Eye (tissue), 1 donor: ENCODE measurements around the gene KCNJ18.
"Not testable (repeated sequence)": the region's sequence is repeated elsewhere in the genome, so short reads cannot be mapped to it uniquely, and the experiment has no call there.

Experiments used
- DNase-seq: peaks from one replicate; pipeline ENCODE4 v3.0.0-alpha.2; 2015

KCNJ18 gene

DNA sequence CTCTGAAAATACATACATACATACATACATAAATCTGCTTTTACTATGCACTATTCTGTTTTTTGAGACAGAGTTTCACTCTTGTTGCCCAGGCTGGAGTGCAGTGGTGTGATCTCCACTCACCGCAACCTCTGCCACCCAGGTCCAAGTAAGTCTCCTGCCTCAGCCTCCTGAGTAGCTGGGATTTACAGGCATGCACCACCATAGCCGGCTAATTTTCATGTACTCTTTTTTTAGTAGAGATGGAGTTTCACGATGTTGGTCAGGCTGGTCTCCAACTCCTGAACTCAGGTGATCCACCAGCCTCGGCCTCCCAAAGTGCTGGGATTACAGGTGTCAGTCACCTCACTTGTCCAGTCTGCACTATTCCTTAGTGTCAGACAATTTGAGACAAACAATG is 20.5 kb upstream of the KCNJ18 start:
- DNase-seq, result not testable (repeated sequence)

DNA sequence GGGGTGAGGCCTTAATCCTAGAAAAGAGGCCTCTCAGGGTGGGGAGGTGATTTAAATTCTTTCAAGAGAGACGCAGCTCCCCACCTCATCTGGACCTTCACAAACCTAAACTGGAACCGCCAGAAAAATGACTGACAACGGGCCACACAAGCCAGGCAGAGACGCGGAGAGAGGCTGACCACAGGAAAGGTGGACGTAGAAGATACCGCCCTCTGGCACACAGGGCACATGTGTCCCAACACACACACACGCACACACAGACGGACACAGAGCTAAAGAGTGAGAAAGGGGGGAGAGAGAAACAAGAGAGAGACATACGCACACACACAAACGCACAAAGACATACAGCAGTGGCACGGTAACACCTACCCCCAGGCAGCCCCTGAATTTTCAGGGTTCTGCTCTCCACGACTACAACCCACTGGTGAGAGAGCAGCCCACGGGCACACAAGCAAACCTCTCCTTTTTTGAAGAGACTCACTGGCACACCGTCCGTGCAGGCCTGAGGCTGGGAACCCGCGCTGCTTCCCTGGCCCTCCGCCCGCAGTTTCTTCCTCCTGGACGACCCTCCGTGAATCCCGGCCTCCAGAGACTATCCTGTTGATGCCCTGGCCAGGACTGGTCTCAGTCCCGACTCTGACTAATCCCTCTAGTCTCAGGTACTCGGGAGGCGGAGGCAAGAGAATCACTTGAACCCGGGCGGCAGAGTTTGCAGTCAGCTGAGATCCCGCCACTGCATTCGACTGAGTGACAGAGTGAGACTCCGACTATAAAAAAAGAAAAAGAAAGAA is 18.7 kb upstream of the KCNJ18 start:
- DNase-seq, result not testable (repeated sequence)

DNA sequence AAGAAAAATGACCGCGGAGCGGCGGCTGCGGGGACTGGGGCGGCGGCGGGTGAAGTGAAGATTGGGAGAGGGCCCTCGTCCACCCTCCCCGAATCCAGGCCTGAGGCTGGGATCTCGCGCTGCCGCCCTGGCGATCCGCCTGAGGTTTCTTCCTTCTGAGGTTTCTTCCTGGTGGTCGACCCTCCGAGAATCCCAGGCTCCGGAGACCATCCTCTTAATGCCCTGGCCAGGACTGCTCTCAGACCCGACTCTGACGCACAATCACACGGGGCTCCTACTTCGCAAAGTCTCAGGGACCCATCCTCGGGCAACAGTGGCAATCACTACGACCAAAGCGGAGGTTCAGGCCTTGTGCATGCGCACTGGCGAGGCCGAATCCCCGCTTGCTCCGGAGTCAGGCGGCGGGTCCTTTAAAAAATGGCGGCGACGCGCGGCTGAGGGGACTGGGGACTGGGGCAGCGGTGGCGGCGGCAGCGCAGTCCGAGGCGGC is 18.0 kb upstream of the KCNJ18 start:
- no peak for DNase-seq

DNA sequence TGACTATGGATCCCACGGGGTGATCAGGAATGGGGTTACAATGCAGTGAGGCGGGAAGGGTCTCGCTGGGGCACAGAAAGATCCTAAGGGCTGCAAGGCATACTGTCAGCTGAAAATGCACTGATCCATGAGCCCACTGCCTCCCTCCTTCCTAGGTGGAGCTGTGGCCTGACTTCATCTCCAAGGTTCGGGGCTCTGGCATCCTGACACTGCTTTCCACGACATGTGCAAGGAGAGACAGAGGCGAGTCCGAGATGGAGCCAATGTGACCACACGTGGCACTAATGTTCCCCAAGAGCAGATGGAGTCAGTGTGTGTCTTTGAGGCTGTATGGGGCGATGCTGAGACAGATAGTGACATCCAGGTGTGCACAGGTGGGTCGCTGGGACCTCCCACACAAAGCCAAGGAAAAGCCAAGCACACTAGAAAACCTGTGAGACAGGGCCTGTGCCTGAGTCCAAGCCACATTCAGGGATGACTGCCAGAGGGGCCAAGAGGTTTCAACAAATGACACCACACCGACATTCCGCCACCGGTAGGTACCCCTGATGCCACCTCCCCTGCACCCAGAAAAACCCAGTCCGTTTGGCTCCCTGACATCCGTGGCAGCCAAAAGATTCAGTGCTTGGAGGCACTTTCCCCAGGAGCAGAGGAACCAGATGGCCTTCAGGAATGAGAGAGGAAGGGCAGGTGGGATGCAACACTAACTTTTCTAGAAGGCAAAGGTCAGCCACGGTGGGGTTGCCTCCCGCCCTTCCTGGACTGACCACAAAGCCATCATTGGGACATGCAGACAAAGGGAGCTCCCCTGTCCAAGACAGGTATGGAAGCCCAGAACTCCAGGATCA is 17.2 kb upstream of the KCNJ18 start:
- DNase-seq, result not testable (repeated sequence)

DNA sequence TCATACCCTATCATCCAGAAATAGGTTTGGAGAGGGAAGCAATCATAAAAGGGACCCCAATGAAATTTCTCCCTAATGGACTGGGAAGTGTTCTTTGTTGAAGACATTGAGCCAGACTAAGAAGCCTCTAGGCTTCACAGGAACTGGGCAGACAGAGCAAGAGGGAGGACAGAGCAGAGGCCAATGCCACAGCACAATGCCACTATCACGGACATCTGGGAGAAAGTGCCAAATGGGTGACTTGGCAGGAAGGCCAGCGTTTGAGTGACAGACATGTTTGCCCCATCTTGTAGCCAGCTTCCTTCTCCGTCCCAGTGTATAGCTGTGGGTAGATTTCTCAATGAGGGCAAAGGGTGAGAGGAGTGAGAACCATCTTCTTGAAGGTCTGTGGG is 16.6 kb upstream of the KCNJ18 start:
- not testable (repeated sequence) for DNase-seq

DNA sequence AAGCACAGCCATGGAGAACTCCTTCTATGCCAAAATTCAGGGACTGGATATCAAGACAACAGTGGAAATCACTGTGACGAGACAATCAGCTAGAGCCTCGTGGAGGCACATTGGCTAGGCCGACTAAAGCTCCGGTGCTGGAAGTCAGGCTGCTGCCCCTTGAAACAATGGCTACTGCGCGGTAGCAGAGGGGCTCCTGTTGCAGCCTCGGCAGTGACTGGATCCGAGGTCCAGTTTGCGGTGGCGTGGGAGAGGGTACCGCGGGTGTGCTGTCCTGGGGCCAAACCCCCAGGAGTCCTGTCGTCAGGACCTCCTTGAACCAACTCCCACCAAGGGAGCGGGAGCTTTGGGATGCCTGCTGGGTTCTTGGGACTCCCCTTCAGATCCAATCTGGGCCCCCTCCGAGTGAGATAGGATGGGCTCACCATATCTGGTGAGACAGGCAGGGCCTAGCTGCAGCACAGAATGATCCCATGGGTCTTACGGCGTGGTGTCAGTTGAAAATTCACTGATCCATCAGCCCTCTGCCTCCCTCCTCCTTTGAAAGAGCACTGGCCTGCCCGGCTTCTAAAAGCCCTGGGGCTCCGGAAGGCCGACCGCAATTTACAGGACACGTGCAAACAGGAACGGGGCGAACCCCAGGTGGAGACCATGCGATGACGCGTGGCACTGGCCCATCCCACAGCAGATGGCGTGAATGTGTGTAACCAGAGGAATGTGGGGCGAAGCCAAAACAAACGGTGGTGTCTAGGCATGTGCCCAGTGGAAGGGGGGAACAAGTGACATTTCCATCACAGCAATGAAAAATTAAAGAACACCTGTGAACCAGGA is 15.8 kb upstream of the KCNJ18 start:
- DNase-seq, result no peak

DNA sequence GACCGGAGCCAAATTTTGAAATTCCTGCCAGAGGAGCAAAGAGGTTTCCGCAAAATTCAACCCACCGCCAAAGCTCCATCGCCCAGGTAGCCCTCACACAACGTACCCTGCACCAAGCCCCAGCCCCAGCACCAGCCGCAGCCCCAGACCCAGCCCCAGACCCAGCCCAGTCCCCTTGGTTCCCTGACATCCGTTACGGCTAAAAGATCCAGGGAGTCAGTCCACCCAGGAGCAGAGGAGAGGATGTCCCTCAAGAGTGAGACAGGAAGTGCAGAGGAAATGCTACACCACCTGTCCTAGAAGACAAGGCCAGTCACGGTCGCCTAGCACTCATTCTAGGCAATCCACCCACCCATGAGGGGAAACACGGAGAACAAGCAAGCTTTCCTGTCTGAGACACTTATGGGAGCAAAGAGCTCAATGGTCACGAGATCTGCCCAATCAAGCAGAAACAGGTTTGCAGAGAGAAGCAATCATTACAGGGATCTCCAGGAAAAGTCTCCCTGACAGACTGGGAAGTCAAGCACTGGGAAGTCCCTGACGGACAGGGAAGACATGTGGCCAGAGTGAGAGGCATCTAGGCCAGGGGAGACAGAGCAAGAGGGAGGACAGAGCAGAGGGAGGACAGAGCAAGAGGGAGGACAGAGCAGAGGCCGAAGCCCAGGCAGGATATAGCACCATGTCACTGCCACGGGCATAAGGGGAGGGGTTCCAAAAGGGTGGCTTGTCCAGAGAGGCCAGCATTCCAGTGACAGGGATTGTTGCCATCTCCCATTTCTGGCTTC is 15.0 kb upstream of the KCNJ18 start:
- DNase-seq, result no peak

DNA sequence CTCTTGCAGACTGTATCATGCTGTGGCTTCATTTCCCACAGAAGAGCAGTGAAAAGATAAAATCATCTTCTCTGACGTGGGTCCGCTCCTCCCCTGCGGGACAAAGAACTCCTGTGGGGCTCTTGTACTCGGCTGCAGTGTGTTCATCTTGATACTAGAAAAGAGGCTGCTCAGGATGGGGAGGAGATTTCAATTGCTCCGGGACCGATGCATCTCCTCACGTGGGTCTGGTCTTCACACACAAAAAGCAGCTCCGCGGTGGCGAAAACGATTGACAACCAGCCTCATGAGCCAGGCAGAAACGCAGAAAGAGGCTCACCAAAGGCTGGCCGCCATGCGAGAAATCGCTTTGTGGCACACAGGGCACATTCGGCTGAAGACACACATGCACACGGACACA is 14.4 kb upstream of the KCNJ18 start:
- DNase-seq, result no peak

DNA sequence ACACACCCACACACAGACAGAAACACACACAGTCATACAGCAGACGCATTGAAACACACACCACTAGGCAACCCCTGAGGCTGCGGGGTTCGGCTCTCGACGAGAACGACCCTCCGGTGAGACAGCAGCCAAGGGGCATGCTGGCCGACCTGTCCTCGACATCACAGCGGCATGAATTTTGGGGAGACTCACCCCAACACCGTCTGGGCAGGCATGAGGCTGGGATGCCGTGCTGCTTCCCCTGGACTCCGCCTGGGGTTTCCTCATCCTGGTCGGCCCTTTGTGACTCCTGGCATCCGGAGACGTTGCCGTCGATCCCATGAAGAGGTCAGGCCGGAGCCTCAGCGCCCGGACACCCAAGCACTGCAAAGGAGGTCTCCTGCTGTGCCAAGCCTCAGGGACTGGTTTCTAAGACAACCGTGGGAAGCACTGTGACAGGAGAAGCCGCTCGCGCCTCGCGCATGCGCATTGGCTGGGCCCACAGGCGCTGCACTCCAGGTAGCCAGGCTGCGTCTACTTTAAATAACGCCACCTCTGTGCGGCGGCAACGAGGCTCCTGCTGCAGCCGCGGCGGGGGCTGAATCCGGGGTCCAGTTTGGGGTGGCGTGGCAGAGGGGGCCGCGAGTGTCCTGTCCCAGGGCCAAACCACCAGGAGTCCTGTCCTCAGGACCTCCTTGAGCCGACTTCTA is 13.8 kb upstream of the KCNJ18 start:
- DNase-seq, result no peak

DNA sequence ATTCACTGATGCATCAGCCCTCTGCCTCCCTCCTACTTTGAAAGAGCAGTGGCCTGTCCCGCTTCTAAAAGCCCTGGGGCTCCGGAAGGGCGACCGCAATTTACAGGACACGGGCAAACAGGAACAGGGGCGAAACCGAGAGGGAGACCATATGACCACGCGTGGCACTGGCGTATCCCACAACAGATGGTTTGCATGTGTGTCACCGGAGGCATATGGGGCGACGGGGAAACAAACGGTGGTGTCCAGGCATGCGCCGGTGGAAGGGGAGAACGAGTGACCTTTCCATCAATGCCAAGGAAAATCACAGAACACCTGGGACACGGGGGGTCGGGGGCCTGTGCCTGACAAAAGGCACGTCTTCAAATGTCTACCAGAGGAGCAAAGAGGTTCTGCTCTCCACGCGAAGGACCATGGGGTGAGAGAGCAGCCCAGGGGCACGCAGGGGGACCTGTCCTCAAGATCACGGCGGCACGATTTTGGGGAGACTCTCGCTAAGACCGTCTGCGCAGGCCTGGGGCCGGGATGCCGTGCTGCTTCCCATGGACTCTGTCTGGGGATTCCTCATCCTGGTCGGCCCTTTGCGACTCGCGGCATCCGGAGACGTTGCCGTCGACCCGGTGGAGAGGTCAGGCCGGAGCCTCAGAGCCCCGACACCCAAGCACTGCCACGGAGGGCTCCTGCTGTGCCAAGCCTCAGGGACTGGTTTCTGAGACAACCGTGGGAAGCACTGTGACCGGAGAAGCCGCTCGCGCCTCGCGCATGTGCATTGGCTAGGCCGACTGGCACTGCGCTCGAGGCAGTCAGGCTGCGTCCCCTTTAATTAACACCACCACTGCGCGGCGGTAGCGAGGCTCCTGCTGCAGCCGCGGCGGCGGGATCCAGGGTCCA is 12.8 kb upstream of the KCNJ18 start:
- DNase-seq, result no peak

DNA sequence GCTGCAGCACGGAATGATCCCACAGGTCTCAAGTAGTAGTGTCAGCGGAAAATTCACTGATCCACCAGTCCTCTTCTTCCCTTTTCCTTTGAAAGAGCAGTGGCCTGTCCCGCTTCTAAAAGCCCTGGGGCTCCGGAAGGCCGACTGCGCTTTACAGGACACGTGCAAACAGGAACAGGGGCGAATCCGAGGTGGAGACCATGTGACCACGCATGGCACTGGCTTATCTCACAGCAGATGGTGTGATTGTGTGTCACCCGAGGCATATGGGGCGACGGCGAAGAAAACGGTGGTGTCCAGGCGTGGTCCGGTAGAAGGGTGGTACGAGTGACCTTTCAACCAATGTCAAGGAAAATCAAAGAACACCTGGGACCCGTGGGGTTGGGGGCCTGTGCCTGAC is 12.0 kb upstream of the KCNJ18 start:
- DNase-seq, result no peak

DNA sequence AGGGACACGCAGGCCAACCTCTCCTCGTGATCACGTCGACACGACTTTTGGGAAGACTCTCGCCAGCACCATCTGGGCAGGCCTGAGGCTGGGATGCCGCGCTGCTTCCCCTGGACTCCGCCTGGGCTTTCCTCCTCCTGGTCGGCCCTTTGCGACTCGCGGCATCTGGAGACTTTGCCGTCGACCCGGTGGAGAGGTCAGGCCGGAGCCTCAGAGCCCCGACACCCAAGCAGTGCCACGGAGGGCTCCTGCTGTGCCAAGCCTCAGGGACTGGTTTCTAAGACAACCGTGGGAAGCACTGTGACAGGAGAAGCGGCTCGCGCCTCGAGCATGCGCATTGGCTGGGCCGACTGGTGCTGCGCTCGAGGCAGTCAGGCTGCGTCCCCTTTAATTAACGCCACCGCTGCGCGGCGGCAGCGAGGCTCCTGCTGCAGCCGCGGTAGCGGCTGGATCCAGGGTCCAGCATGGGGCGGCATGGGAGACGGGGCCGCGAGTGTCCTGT is 11.4 kb upstream of the KCNJ18 start:
- DNase-seq, result not testable (repeated sequence)

DNA sequence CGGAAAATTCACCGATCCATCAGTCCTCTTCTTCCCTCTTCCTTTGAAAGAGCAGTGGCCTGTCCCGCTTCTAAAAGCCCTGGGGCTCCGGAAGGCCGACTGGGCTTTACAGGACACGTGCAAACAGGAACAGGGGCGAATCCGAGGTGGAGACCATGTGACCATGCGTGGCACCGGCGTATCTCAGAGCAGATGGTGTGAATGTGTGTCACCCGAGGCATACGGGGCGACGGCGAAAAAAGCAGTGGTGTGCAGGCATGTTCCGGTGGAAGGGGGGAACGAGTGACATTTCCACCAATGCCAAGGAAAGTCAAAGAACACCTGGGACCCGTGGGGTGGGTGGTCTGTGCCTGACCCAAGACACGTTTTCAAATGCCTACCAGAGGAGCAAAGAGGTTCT is 10.7 kb upstream of the KCNJ18 start:
- not testable (repeated sequence) for DNase-seq

DNA sequence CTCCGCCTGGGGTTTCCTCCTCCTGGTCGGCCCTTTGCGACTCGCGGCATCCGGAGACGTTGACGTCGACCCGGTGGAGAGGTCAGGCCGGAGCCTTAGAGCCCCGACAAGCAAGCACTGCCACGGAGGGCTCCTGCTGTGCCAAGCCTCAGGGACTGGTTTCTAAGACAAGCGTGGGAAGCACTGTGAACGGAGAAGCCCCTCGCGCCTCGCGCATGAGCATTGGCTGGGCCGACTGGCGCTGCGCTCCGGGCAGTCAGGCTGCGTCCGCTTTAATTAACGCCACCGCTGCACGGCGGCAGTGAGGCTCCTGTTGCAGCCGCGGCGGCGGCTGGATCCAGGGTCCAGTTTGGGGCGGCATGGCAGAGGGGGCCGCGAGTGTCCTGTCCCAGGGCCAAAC is 10.2 kb upstream of the KCNJ18 start:
- DNase-seq, result not testable (repeated sequence)

DNA sequence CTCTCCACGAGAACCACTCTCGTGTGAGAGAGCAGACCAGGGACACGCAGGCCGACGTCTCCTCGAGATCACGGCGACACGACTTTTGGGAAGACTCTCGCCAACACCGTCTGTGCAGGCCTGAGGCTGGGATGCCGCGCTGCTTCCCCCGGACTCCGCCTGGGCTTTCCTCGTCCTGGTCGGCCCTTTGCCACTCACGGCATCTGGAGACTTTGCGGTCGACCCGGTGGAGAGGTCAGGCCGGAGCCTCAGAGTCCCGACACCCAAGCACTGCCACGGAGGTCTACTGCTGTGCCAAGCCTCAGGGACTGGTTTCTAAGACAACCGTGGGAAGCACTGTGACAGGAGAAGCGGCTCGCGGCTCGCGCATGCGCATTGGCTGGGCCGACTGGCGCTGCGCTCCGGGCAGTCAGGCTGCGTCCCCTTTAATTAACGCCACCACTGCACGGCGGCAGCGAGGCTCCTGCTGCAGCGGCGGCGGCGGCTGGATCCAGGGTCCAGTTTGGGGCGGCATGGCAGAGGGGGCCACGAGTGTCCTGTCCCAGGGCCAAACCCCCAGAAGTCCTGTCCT is 9.1 kb upstream of the KCNJ18 start:
- DNase-seq, result not testable (repeated sequence)

DNA sequence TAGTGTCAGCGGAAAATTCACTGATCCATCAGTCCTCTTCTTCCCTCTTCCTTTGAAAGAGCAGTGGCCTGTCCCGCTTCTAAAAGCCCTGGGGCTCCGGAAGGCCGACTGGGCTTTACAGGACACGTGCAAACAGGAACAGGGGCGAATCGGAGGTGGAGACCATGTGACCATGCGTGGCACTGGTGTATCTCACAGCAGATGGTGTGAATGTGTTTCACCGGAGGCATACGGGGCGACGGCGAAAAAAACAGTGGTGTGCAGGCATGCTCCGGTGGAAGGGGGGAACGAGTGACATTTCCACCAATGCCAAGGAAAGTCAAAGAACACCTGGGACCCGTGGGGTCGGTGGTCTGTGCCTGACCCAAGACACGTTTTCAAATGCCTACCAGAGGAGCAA is 8.4 kb upstream of the KCNJ18 start:
- not testable (repeated sequence) for DNase-seq

DNA sequence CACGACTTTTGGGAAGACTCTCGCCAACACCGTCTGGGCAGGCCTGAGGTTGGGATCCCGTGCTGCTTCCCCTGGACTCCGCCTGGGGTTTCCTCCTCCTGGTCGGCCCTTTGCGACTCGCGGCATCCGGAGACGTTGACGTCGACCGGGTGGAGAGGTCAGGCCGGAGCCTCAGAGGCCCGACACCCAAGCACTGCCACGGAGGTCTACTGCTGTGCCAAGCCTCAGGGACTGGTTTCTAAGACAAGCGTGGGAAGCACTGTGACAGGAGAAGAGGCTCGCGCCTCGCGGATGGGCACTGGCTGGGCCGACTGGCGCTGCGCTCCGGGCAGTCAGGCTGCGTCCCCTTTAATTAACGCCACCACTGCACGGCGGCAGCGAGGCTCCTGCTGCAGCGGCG is 7.9 kb upstream of the KCNJ18 start:
- not testable (repeated sequence) for DNase-seq

DNA sequence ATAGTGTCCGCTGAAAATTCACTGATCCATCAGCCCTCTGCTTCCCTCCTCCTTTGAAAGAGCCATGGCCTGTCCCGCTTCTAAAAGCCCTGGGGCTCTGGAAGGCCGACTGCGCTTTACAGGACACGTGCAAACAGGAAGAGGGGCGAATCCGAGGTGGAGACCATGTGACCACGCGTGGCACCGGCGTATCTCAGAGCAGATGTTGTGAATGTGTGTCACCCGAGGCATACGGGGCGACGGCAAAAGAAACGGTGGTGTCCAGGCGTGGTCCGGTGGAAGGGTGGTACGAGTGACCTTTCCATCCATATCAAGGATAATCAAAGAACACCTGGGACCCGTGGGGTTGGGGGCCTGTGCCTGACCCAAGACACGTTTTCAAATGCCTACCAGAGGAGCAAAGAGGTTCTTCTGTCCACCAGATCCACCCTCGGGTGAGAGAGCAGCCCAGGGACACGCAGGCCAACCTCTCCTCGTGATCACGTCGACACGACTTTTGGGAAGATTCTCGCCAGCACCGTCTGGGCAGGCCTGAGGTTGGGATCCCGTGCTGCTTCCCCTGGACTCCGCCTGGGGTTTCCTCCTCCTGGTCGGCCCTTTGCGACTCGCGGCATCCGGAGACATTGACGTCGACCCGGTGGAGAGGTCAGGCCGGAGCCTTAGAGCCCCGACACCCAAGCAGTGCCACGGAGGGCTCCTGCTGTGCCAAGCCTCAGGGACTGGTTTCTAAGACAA is 7.1 kb upstream of the KCNJ18 start:
- DNase-seq, result not testable (repeated sequence)
